AG09309 (cell line): Measurements from ENCODE around the gene DIPK1A.

ENCODE experiments used
- DNase-seq: peaks from one replicate; pipeline ENCODE4 v3.0.0-alpha.2; 2010; ENCODE audit warnings: low read depth
- H3K4me3 ChIP-seq: 2 replicates; pipeline ENCODE4 v1.5.1; 2011; ENCODE audit warnings: mild to moderate bottlenecking, low read depth, low read length, moderate library complexity; ENCODE audit not compliant: control insufficient read depth
- TF ChIP-seq, protein P1 (sequence below): IDR thresholded peaks from 2 replicates; pipeline ENCODE4 v1.5.1; 2011; ENCODE audit warnings: mild to moderate bottlenecking, low read depth, low read length, inconsistent platforms; ENCODE audit not compliant: insufficient read depth, control insufficient read depth; ENCODE audit errors: missing control alignments

DIPK1A gene

DNA sequence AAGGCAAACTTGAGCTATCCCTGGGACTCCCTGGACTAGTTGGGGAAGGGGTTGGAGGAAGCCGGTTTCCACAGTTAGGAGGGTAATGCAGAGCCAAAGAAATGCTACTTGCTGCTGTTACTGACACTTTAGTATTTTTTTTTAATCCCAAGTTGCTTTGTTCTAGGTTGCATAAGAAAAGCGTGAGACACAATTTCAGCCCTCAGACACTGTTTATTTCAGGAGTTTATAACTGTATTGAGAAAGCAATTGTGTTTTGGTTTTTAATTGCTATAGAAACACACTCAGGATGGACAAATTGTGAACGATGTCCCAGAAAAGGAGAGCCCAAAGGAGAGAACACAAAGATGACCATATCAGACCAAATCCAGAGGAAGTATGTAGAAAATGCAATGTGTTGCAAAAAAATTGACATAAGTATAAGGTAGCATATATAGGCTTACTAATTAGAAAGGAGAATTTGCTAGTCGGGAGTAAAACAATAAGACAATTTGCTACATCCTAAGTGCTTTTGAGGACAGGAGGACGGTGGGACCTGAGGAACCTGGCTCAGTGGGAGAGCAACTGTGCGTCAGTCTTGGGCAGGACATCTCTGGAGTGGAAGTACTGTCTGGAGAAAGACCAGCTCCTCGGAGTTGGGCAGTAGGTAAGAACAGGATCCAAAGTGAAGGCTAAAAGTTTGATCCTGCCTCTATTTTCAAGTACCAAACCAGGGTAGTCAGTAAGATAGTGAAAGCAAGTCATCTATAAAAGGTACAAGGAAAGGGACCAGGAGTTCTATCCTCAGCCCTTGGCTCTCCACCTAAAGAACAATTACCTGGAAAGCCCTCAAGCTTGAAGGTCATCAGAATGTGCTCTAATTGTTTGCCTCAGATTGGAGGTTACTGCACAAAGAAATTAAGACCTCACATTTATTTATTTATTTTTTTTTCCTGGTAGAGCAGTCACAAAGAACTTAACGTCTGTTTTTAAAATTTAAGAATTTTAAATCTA is 39.9 kb downstream of the DIPK1A start:
- TF ChIP-seq, protein P1, sequence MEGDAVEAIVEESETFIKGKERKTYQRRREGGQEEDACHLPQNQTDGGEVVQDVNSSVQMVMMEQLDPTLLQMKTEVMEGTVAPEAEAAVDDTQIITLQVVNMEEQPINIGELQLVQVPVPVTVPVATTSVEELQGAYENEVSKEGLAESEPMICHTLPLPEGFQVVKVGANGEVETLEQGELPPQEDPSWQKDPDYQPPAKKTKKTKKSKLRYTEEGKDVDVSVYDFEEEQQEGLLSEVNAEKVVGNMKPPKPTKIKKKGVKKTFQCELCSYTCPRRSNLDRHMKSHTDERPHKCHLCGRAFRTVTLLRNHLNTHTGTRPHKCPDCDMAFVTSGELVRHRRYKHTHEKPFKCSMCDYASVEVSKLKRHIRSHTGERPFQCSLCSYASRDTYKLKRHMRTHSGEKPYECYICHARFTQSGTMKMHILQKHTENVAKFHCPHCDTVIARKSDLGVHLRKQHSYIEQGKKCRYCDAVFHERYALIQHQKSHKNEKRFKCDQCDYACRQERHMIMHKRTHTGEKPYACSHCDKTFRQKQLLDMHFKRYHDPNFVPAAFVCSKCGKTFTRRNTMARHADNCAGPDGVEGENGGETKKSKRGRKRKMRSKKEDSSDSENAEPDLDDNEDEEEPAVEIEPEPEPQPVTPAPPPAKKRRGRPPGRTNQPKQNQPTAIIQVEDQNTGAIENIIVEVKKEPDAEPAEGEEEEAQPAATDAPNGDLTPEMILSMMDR: no peak
- H3K4me3 ChIP-seq: no peak overlapping the region
- DNase-seq: no peak

DNA sequence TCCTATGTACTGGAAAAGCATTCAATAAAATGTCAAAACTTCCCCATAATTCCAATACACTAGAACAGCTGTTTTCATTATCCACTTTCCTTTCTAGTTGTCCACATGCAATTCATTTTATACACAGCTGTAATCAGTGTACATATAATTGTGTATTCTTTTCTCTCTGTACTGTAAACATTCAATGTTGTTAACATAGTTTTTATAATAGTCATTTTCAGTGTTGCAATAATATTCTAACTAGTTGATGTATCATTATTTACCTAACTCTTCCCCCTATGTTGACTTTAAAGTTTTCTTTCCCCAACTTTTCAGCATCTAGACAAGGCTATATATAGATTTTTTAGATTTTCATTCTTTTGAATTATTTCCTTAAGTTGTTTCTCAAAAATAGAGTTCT is 44.4 kb downstream of the DIPK1A start:
- no peak overlapping the region for H3K4me3 ChIP-seq
- DNase-seq: no peak
- TF ChIP-seq, protein P1: no peak

DNA sequence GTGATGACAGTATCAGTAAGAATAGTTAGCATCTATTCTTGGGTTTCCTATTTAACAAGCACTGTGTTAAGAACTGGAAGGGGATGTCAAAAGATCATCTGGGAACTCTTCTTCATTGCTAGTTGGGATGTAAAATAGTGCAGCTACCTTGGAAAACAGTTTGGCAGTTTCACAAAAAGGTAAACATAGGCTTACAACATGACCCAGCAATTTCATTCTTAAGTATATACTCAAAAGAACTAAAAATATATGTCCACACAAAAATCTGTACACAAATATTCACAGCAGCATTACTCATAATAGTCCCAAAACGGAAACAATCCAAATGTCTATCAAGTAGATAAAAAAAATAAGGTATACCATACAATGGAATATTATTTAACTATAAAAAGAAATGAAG is 45.7 kb downstream of the DIPK1A start:
- H3K4me3 ChIP-seq: no peak overlapping the region
- TF ChIP-seq, protein P1: no peak

DNA sequence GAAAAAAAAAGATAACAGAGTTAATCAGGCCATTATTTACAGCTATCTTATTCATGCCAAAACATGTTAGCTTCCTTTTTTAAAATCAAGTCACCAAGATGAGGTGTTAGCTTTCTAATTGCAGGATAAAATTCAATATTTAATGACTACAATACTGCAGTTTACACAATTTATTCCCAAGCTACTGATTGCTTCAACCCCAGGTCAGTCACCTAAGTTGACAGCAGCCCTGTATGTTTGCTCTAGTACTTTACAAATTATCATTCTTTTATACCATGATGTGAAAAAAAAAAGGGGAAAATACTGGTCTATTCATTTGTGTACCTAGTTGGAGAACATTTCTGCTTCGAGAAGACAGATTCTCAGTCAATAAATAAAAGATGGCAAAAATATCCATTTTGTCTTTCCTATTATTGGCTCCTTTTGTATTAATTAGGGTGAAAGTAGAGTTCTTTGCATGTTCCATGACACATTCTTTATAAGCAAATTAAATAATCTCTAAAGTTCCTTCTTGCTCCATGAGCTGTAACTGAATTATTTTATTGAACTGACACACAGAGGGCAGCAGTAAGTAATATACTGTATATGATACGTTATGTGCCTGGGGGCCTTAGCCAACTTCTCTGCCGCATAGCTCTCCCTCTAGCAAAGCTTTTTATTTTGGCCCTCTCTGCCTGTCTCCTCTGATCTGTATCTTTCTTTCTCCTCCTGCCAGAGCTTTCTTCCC is 48.0 kb downstream of the DIPK1A start:
- TF ChIP-seq, protein P1: no peak
- no peak for DNase-seq
- H3K4me3 ChIP-seq: no peak overlapping the region

More for the DNA sequence above, 45.7 kb downstream of the DIPK1A start:
- DNase-seq: no peak

DNA sequence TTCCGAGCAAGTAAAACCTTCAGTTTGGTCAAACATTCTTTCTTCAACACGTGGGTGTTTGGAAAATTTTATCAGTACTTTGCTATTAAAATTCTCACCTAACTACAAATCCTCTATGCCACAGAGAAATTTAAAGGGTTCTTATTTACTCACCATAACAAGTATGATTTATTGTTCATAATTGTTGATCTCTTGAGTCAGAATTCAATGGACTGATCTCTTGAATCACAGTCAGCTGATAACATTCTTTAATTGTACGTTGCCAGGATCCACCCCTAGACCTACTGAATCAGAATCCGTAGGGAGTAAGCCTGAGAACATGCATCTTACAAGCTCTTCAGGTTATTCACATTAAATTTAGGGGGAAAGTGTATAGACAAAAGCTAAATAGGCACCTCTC is 51.2 kb downstream of the DIPK1A start:
- H3K4me3 ChIP-seq: no peak overlapping the region
- DNase-seq: no peak
- TF ChIP-seq, protein P1: no peak

DNA sequence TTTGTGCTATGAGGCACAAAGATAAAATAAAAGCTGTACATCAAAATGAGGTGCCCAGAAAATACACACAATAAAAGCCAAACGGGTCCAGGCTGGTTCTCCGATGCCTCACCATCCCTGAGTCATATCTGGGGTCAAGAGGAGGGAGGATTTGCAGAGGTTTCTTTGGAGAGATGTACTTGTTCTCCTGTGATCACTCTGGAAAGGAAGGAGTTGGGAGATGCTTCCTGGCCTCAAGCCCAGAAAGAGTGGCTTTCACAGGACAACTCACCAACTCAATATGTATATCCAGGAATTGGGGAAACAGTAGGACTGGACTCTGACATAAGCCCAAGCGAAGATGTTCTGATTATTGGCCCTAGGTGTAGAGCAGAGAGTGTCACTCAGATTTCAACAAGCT is 51.9 kb downstream of the DIPK1A start:
- TF ChIP-seq, protein P1: no peak
- no peak overlapping the region for H3K4me3 ChIP-seq
- DNase-seq: peak; percentile 67
